NCI-H446 (cell line): ENCODE measurements around the gene KCNT1.

Source experiments
- DNase-seq, 2 experiments: peaks; one replicate each; lab custom pipeline; 2025; lab: John Stamatoyannopoulos, UW

Gene KCNT1

DNA sequence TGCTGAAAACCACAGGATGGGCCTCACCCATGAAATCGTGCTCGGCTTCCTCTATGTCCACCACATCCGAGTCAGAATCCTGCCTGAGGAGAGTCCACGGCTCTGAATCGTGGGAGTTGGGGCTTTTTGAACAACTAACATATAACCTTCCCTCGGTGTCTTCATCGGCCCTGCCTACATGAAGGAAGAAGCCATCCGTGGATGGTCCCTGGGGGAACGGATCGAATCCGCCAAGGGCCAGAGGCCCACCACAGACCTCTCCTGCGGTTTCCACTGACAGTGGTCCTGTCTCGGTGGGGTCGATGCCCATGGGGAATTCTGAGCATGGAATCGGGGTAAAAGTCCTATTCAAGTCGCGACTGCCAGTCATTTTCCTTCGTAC lies 120.4 kb downstream of the KCNT1 start:
- no peak for DNase-seq

DNA sequence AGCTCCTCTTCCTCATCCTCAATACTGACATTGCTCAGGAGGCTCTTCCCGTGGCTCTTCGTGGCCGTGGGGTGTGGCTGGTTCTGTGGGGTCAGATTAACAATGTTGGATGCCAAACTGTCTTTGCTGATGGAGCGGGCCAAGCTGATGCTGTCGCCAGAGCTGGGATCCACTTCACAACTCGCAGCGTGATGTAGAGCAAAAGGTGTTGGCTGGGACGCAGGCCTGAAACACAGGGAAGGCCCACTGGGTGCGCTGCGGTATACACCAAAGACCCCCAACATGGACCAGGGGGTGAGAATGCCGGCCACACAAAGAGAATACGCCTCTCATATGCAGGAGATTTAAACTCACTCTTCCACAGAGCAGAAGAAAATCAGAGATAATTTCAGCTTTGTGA lies 121.1 kb downstream of the KCNT1 start:
- DNase-seq, result no peak

DNA sequence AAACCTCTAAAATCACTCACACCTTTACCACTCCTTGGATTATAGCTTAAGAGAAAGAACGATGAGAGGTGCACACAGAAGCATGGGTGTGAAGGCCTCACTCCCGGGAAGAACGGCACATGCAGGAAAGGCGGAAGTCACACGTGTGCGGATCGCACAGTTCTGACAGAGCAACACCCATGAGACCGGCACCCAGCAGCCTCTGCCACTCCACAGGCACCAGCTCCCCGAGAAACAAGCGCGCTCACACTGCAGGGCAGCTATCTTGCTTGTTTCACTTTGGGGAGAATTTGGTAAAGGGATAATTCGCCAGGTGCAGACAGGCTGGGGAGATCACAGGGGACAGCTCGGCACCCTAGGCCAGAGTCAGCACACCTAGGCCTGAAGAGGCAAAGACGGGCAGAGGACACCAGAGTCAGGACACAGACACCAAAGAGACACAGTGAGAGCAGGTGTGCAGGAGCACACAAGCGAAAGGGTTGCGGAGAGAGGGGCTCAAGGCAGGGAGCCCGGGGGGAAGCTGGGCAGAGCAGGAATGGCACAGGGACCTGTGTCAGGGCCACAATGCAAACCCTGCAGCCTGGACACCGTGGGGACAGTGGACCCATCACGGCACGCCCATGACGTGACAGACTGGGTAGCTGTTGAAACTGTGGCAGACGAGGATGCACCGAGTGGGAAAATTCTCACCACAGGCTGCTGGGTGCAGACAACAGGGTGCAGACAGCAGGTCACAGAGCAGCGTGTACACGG lies 123.6 kb downstream of the KCNT1 start:
- no peak for DNase-seq

DNA sequence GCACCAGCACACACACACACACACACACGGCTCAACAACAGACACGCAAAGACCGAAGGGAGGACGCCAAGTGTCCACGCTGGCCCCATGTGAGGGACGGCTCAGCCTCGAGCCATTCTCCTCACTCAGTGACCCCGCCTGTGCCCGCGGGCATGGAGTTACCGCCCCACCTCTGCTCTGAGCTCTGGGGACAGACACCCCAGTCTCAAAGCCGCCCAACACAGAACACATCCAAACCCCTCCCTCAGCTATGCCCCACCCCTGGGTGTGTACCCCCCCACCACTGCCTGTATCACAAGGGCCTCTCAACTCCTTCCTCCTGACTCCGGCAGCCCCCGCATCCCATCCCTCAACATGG lies 124.2 kb downstream of the KCNT1 start:
- DNase-seq, result no peak

DNA sequence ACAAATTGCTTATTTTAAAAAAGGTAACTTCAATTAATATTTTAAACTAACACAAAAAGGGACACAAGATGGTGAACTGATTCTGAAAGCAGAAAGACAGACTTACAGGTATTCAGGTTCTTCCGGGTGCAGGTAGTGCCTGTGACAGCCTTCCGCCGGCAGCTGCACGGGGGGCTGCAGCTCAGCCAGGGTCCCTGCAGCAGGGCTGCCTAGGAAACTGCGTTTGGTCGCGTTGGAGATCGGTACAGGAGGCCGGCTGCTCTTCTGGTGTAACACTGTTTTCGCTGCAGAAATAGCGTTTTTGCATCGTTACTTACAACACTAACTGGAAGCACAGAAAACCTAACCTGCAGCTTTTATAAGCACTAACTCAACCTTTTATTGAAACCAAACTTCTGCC lies 125.3 kb downstream of the KCNT1 start:
- no peak for DNase-seq

DNA sequence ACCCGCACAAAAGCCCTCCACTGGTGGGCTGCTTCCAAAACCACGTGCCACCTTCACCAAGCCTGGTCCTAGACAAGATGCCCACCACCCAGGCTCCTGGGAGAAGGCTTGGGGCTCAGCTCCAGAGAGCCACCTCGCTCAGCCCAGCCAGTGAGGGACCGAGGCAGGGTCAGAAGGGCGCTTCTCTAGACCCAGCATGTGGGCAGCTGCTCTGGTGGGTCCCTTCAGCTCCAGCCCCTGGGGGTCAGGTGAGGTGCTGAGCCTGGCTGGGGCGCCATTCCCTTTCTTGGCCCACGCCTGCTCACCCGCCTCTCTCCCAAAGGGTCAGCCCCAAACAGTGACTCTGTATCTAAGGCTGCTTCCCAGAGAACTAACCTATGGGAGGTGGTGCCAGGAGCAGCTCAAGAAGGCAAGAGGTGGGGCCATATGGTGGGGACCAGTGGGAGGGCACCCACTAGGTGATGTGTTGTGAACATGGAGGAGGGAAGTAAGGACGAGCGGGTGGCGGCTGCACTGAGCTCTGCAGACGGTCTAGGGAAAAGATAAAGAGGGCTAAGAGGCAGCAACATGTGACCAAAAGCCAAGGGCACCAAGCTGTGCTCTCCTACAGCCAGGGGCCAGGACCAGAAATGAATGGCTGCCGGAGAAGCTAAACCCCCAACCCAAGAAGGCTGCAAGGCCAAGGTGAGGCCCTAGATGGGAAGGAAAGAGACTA lies 126.0 kb downstream of the KCNT1 start:
- DNase-seq, result no peak

DNA sequence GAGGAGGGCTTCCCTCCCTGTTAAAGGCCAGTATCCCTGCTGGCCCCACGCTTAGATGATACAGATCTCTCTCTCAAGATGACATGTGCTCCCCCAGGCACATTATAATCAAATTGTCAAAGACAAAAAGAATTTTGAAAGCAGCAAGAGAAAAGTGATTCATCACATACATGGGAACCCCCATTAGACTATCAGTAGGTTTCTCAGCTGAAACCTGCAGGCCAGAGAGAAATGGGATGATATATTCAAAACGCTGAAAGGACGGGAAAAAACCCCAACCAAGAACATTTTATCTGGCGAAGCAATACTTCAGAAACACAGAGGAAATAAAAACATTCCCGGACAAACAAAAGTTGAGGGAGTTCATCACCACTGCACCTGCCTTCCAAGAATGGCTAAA lies 126.7 kb downstream of the KCNT1 start:
- no peak for DNase-seq

DNA sequence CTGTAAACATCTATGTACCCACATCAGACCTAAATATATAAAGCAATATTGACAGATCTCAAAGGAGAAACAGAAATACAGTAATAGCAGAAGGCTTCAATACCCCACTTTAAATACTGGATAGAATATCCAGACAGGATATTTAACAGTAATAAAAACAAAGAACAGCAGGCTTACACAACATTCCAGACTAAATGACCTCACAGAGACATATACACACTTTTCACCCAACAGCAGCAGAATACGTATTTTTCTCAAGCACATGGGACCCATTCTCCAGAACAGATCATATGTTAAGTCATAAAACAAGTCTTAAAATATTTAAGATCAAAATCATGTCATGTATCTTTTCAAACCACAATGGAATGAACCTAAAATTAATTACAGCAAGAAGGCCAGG lies 128.5 kb downstream of the KCNT1 start:
- DNase-seq, result no peak

DNA sequence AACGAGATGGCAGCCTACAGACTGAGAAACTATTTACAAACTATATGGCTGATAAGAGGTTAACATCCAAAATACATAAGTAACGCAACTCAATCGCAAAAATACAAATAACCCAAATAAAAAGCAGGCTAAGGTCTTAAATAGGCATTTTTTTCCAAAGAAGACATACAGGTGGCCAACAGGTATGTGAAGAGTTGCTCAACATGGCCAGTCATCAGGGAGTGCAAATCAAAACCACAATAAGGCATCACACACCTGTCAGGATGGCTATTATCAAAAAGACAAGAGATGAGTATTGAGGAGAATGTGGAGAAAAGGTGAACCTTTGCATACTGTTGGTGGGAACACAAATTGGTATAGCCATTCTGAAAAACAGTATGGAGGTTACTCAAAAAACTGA lies 131.9 kb downstream of the KCNT1 start:
- DNase-seq, result no peak

DNA sequence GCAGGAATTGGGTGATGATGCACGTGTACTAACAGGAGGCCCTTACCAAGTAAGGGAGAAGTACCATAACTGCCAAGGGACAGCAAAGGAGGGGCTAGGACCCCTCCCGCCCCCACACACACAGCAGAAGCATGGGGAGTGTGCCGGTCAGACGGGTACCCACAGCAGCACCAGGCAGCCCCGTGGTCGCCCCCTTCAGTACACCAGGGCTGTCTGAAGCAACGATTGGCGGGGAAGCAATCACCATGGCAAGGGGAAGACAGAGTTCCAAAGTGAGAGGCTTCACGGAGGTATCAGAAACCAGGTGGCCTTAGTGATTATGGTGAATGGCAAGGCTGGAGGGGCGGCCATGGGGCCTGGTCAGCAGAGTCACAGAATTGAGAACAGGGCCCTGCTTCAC lies 133.1 kb downstream of the KCNT1 start:
- no peak for DNase-seq

DNA sequence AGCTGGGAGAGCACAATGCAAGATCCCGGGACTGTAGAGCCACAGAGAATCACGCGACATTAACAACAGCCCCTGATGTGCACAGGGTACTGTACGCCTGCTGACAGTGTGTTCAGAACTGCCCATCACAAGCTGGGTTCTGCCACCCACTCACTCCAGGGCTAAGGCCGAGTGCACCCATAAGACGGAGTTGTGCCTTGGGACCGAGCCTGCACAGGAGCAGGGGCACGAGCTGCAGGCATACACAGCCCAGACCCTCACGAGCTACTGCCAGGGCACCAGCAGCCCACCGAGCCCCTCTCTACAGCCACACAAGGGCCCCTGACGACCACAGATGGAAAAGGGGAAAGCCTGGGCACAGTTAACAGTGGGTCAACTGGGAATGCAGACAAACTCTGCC lies 137.5 kb downstream of the KCNT1 start:
- DNase-seq, result no peak

DNA sequence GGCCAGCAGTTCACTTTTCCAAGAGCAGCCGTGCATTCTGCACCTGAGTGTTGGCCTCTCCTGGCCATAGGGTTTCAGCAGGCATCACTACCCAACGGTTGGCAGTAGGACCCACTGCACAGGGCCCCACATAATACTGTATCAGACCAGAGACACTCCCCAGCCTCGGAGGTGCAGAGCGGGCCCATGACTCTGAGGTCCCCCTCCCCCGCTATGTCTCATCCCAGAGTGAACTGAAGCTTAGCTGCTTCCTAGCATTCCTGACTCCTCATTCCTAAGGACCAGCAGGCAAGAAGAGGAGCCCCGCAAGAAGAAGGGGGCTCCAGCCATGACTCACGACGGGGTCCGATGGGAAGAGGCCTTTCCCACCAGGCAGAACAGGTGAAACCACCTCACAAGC lies 138.1 kb downstream of the KCNT1 start:
- no peak for DNase-seq

DNA sequence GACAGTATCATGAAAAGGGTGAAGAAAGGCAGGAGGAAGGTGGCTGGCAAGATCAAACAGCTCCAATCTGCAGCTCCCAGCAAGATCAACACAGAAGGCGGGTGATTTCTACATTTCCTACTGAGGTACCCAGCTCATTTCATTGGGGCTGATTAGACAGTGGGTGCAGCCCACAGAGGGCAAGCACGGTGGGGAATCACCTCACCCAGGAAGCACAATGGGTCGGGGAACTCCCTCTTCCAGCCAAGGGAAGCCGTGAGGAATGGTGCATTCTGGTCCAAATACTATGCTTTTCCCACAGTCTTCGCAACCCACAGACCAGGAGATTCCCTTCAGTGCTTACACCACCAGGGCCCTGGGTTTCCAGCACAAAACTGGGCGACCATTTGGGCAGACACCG lies 138.6 kb downstream of the KCNT1 start:
- no peak for DNase-seq
